NCI-H526 treated with DMSO at 0.1 percent for 48 hours (cell line): ENCODE data around the gene SLC12A3.

ENCODE experiments used
- DNase-seq: peaks from one replicate; lab custom pipeline; 2025; lab: John Stamatoyannopoulos, UW

Gene SLC12A3, protein sequence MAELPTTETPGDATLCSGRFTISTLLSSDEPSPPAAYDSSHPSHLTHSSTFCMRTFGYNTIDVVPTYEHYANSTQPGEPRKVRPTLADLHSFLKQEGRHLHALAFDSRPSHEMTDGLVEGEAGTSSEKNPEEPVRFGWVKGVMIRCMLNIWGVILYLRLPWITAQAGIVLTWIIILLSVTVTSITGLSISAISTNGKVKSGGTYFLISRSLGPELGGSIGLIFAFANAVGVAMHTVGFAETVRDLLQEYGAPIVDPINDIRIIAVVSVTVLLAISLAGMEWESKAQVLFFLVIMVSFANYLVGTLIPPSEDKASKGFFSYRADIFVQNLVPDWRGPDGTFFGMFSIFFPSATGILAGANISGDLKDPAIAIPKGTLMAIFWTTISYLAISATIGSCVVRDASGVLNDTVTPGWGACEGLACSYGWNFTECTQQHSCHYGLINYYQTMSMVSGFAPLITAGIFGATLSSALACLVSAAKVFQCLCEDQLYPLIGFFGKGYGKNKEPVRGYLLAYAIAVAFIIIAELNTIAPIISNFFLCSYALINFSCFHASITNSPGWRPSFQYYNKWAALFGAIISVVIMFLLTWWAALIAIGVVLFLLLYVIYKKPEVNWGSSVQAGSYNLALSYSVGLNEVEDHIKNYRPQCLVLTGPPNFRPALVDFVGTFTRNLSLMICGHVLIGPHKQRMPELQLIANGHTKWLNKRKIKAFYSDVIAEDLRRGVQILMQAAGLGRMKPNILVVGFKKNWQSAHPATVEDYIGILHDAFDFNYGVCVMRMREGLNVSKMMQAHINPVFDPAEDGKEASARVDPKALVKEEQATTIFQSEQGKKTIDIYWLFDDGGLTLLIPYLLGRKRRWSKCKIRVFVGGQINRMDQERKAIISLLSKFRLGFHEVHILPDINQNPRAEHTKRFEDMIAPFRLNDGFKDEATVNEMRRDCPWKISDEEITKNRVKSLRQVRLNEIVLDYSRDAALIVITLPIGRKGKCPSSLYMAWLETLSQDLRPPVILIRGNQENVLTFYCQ

GRCh38 chr16:56864960-56865359, at the start of gene SLC12A3:
Gene SLC12A3, plus strand, starts transcription at chr16:56865207. Its CDS starts 29 bp downstream, at chr16:56865236.
- DNase-seq, result no peak

GRCh38 chr16:56815721-56816120, 49.3 kb upstream of the SLC12A3 start:
- DNase-seq, result no peak

- no peak for DNase-seq
These were observed 48.0 kb upstream of the SLC12A3 start for GRCh38 chr16:56817056-56817455.

GRCh38 chr16:56817938-56818337, 47.1 kb upstream of the SLC12A3 start:
- no peak for DNase-seq

DNA sequence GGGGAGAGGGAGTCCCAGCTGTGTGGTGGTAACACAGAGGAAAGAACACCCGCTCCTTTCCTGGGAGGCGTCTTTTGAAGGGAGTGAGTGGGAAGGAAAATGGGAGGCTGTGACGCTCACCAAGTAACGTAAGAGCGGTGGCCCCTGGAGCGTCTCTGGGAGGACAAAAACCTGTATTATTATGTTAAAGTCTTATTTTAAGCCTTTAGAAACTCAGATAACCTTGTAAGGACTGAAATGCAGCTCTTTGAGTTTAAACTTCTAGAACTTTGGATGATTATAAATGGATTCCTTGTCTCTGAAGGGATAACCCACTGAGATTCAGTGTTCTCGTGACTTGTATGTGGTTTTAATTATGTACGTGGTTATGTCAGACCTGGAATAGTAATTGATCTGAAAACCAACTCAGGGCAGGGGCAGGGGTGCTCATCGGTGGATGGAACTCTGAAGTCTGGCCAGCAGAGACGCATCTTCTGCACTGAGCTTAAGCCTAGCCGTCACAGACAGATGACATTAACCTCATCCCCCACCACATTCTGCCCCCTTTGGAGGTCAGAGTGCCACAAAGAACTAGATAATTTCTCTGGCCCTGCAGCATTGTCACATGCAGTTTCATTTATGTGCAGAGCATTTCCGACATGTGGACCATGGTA, 41.8 kb upstream of the SLC12A3 start:
- no peak for DNase-seq

DNA sequence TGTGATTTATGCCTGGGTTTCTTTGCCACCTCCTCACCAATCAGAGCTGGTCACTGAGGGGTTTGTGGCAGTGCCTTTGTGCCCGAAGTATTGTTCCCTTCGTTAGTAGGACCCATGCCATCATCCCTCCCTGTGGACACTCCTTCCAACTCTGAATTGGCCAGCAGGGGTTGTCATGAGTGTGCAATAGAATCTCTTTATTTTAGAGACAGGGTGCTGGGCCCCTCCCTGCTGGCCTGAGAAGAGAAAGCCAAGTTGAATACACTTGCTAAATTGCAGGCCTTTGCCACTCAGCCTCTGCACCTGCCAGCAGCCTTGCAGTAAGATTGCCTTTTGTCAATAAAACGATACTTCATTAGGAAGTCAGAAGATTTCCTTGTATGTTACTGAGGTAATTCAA, 40.7 kb upstream of the SLC12A3 start:
- no peak for DNase-seq

DNA sequence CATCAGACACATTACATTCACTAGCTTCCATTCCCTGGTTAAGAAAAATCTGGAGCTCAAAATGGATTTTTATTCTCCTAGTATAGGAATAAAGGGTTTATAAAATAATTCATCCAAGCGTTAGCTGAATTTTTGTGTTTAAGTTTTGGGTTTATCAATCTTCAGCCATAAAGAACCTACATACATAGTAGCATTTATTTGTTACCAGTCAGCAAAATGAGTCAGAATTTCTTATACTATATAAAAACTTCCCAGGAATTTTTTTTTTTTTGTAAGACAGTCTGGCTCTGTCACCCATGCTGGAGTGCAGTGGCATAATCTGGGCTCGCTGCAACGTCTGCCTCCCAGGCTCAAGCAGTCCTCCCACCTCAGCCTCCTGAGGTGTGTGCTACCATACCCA, 40.2 kb upstream of the SLC12A3 start:
- DNase-seq, result no peak

GRCh38 chr16:56825826-56826225, 39.2 kb upstream of the SLC12A3 start:
- DNase-seq, result no peak

GRCh38 chr16:56828647-56829046, 36.4 kb upstream of the SLC12A3 start:
- DNase-seq, result no peak

DNA sequence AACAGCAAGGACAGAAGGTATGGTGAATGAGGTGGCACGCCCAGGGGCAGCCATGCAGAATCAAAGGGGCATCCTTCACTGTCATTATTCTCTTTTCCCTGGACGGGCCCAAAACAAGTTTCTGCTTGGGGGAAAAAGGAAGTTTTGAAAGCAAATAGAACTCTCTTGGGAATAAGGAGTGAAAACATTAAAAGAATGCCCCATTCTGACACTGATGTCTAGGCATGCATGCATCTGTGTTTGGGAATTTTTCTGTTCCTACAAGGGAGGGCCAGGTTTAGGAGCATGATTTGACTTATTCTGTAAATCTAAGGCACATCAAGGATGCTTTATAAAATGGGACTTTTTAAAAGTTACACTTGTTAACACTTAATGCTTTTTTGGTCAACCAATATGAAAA, 34.3 kb upstream of the SLC12A3 start:
- DNase-seq, result no peak

- no peak for DNase-seq
These were observed 32.2 kb upstream of the SLC12A3 start for GRCh38 chr16:56832768-56833167.

GRCh38 chr16:56833243-56833970, 31.6 kb upstream of the SLC12A3 start:
- no peak for DNase-seq

DNA sequence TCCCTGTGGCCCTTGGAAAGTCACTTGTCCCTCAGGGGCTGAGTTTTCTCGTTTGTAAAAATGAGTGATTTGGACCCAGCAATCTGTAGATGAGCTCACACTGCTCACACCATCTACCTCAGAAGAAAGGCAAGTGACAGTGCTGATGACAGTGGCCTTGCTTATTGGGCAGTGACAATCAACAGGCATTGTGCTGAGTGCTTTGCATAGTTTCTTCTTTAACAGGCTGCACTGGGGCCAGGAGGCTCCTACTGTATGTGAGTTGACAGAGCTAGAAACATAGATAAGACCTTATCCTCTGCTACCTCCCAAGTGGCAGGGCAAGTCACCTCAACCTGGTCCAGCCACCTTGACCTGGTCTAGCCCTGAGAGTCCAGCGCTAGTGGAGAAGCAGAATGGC, 29.7 kb upstream of the SLC12A3 start:
- DNase-seq, result no peak

DNA sequence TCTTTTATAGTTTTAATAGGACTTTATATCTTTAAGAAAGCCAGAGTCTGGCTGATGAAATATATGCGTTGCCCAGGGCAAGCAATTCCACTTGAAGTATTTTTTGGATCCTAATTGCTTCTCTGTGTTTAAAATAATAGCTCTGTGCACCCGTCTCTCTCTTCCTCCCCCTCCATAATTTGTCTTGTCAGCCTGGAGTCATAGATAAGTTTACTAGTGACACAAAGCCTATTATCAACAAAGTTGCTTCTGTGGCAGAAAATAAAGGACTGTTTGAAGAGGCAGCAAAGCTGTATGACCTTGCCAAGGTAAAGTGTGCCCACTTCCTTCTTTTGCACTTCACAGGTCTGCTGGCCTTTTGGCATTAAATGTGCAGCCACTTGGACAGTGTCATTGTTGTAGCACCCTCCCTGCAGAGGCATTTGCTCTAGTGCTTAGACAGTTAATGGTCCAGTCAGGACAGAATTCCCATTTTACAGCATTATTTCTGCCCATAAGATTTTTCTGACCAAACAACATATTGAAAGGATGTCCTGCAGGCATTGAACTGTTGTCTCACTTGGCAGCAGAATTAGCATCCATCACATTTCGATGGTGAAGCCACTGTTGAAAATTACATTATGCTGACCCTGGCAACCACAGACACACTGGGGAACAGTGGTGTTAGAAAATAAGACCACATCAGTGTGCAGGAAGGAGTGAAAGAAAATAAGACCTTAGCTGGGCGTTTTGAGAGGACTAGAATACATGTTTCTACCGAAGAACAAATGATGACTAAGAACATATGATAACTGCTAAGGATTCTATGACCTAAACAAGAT, 28.4 kb upstream of the SLC12A3 start:
- no peak for DNase-seq

- DNase-seq, result no peak
These were observed 26.2 kb upstream of the SLC12A3 start for GRCh38 chr16:56838622-56839337.

GRCh38 chr16:56841233-56841632, 23.8 kb upstream of the SLC12A3 start:
- no peak for DNase-seq

- DNase-seq, result no peak
These were observed 23.3 kb upstream of the SLC12A3 start for GRCh38 chr16:56841659-56842058.

GRCh38 chr16:56842133-56842532, 22.9 kb upstream of the SLC12A3 start:
- no peak for DNase-seq

- no peak for DNase-seq
These were observed 21.0 kb upstream of the SLC12A3 start for GRCh38 chr16:56844056-56844455.
